ENCODE data around the gene MLN. TPM values are rescaled to one million over a fixed set of nuclear protein-coding genes. Genes with fewer than 3 reads are reported as not detected.

MLN gene
- total and polyA plus RNA-seq, 12 donors: not detected

DNA sequence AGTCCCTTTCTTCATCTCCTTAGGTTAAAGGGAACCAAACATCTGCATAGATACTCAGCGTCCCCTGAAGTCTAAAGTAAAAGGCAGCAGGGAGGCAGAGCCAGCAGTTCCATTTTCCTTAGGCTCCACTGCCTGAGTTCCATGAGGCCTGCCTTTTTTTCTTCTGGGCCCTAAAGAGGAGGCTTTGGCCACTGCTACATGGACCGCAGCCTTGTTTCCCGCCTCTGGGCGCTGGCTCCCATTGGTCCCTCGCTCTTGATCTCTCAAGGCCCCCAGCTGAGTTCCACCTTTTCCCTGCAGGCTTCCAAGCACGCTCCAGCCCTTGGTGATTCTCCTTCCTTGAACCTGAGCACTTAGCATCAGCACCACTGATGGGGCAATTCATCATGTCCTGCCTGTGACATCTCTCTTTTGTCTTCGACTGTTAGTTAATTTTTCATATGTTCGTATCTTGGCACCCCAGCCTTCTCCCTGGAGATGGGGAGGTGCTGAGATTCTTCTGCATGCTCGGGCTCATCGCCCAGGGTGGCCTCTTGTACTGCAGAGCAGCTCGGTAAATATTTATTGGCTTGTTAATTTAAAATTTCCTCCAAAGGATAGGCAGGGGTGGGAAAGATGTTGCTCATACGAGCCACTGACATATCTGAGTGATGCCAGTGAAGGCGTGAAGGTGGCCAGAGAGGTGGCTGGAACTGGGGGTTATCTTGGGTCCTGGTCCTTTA, 3.4 kb downstream of the MLN start:
- TF ChIP-seq, protein P1, sequence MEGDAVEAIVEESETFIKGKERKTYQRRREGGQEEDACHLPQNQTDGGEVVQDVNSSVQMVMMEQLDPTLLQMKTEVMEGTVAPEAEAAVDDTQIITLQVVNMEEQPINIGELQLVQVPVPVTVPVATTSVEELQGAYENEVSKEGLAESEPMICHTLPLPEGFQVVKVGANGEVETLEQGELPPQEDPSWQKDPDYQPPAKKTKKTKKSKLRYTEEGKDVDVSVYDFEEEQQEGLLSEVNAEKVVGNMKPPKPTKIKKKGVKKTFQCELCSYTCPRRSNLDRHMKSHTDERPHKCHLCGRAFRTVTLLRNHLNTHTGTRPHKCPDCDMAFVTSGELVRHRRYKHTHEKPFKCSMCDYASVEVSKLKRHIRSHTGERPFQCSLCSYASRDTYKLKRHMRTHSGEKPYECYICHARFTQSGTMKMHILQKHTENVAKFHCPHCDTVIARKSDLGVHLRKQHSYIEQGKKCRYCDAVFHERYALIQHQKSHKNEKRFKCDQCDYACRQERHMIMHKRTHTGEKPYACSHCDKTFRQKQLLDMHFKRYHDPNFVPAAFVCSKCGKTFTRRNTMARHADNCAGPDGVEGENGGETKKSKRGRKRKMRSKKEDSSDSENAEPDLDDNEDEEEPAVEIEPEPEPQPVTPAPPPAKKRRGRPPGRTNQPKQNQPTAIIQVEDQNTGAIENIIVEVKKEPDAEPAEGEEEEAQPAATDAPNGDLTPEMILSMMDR (IDR thresholded peaks at IDR 0.05): no peak
- no peak for DNase-seq
- peaks cover 0 to 70% (median 19%) of the 10 kb centered on the region in 7 donors for H3K27me3 ChIP-seq
- intact Hi-C loops (cut with DNase I): no loop called here
- H3K4me1 ChIP-seq: no peaks in the 10 kb centered on the region
- ATAC-seq: no peak
- H3K4me3 ChIP-seq: no peak overlapping the region
- H3K36me3 ChIP-seq: no peaks in the 10 kb centered on the region
- H3K27ac ChIP-seq: no peak overlapping the region
- H3K9me3 ChIP-seq: no peaks in the 10 kb centered on the region
- 82 to 91% methylated on average over 13 of the region's 13 CpGs for WGBS, 2 donors

GRCh38 chr6:33799454-33800113, 4.2 kb downstream of the MLN start:
- Histone ChIP-seq H3K36me3 (no peaks in the 10 kb centered on the region), H3K4me3 (no peak overlapping the region), H3K9me3 (no peaks in the 10 kb centered on the region), H3K27ac (no peak overlapping the region), H3K4me1 (no peaks in the 10 kb centered on the region), H3K27me3 (peaks cover 0 to 68% (median 19%) of the 10 kb centered on the region in 7 donors)
- TF ChIP-seq, protein P1 (IDR thresholded peaks at IDR 0.05): no peak
- intact Hi-C loops (cut with DNase I): no loop called here
- ATAC-seq (no peak), DNase-seq (no peak)
- WGBS, 2 donors: 49 to 53% methylated on average over 4 of the region's 4 CpGs

DNA sequence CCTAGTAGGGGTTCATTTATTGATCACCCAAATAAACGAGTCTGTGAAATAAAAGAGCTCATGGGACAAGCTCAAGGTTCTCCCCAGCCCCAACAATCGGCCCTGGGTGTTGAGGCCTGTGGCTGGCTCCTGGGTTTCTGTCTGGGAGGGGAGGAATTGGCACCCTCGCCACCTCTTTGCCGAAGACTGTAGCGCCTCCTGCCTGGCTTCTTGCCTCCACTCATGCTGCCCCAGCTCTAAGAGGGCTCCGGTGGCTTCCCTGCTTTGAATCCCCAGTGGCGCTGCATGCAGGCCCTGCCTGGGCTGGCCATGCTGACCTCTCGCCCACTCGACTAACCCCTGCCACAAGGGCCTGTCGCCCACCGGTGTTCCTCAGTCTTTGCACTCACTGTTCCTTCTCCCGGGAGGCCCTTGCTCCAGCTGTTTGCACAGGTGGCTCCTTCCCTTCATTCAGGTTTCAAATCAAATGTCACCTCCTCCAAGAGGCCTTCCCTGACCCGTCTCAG, 5.4 kb downstream of the MLN start:
- intact Hi-C loops (cut with DNase I): no loop called here
- no peak overlapping the region for H3K27ac ChIP-seq
- no peak overlapping the region for H3K4me3 ChIP-seq
- H3K27me3 ChIP-seq: peaks cover 0 to 61% (median 12%) of the 10 kb centered on the region in 7 donors
- ATAC-seq (no peak), DNase-seq (no peak)
- H3K36me3 ChIP-seq: no peaks in the 10 kb centered on the region
- H3K9me3 ChIP-seq: no peaks in the 10 kb centered on the region
- WGBS, 2 donors: 82 to 85% methylated on average over 13 of the region's 13 CpGs
- no peaks in the 10 kb centered on the region for H3K4me1 ChIP-seq
- TF ChIP-seq, protein P1 (IDR thresholded peaks at IDR 0.05): no peak

DNA sequence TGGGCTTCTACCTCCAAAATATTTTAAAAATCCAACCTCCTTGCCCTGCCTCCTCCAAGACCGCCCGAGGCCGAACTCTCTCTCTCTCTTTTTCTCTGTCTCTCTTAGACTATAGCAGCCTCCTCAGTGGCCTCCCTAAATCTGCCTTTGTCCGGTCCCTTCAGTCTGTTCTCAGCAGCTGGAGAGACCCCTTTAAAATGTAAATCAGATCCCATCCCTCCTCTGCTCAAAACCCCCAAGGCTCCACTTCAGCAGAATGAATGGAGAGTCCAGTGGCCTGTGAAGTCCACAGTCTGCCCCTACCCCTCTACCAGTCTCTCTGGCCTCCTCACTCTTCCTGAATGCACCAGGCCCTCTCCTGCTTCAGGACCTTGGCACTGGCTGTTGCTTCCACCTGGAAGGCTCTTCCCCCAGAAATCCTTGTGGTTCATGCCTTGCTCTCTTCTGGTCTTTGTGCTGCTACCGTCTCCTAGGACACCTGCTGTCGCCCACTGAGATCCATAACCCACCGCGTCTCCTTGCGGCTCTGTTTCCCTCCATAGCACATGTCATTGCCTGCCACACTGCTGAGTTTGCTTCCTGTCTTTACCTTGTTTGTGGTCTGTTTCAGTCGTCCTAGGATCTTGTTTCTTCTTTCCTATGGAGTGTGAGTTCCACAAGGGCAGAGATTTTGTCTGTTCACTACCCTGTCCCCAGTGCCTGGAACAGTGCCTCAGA, 6.0 kb downstream of the MLN start:
- Histone ChIP-seq H3K4me1 (no peaks in the 10 kb centered on the region), H3K9me3 (no peaks in the 10 kb centered on the region), H3K27ac (no peak overlapping the region), H3K4me3 (no peak overlapping the region), H3K36me3 (no peaks in the 10 kb centered on the region), H3K27me3 (peaks cover 0 to 62% (median 10%) of the 10 kb centered on the region in 7 donors)
- DNase-seq (no peak), ATAC-seq (no peak)
- TF ChIP-seq, protein P1 (IDR thresholded peaks at IDR 0.05): no peak
- 77 to 79% methylated on average over 10 of the region's 10 CpGs for WGBS, 2 donors
- intact Hi-C loops (cut with DNase I): no loop called here
